BLaER1 (cell line): ENCODE data around the gene C1orf21.

Experiments
- H3K27ac ChIP-seq: shearing (Covaris generic); formaldehyde crosslinking; 2 replicates; pipeline ENCODE4 v1.8.1; 2022
- H3K27me3 ChIP-seq: shearing (Covaris generic); formaldehyde crosslinking; 2 replicates; pipeline ENCODE4 v1.8.1; 2022
- H3K36me3 ChIP-seq: shearing (Covaris generic); formaldehyde crosslinking; 2 replicates; pipeline ENCODE4 v1.8.1; 2022
- H3K4me1 ChIP-seq: shearing (Covaris generic); formaldehyde crosslinking; 2 replicates; pipeline ENCODE4 v1.8.1; 2022
- H3K4me2 ChIP-seq: shearing (Covaris generic); formaldehyde crosslinking; 2 replicates; pipeline ENCODE4 v1.8.1; 2022
- H3K4me3 ChIP-seq: shearing (Covaris generic); formaldehyde crosslinking; 2 replicates; pipeline ENCODE4 v1.8.1; 2022
- H3K9ac ChIP-seq: shearing (Covaris generic); formaldehyde crosslinking; 2 replicates; pipeline ENCODE4 v1.8.1; 2022
- H3K9me3 ChIP-seq: shearing (Covaris generic); formaldehyde crosslinking; 2 replicates; pipeline ENCODE4 v1.8.1; 2022
- H4K20me1 ChIP-seq: shearing (Covaris generic); formaldehyde crosslinking; 2 replicates; pipeline ENCODE4 v1.8.1; 2022
- Cebpa-rat ChIP-seq: shearing (Covaris generic); IDR thresholded peaks from 2 replicates; pipeline ENCODE4 v1.8.1; 2022

C1orf21 gene

DNA sequence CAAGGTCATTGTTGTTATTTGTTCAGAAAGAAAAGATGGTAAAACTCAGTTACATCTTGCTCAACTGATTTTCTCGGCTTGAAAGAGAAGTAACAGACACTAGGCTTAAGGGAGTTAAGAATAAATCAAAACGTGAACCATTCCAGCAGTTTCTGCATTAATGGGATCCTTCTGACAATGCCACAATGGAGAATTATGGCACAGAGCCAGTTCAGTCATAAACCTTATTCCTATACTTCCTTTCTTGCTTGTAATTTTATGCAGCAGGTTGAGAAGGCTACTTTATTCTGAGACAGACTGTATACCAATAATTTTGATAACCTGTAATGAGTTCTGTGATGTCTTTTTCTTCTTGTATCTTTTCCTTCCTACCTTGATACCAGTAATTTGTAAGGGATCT is 167.0 kb downstream of the C1orf21 start:
- peaks cover 3% of the 10 kb centered on the region; the same call in 1 of the 2 replicates for H3K9me3 ChIP-seq
- no peaks in the 10 kb centered on the region for H3K4me1 ChIP-seq
- no peak overlapping the region for H3K4me2 ChIP-seq
- no peaks in the 10 kb centered on the region for H4K20me1 ChIP-seq
- H3K4me3 ChIP-seq: no peak overlapping the region
- H3K9ac ChIP-seq: no peak overlapping the region
- H3K27ac ChIP-seq: no peak overlapping the region
- no peaks in the 10 kb centered on the region for H3K27me3 ChIP-seq
- H3K36me3 ChIP-seq: no peaks in the 10 kb centered on the region
- TF ChIP-seq Cebpa-rat: no peak

DNA sequence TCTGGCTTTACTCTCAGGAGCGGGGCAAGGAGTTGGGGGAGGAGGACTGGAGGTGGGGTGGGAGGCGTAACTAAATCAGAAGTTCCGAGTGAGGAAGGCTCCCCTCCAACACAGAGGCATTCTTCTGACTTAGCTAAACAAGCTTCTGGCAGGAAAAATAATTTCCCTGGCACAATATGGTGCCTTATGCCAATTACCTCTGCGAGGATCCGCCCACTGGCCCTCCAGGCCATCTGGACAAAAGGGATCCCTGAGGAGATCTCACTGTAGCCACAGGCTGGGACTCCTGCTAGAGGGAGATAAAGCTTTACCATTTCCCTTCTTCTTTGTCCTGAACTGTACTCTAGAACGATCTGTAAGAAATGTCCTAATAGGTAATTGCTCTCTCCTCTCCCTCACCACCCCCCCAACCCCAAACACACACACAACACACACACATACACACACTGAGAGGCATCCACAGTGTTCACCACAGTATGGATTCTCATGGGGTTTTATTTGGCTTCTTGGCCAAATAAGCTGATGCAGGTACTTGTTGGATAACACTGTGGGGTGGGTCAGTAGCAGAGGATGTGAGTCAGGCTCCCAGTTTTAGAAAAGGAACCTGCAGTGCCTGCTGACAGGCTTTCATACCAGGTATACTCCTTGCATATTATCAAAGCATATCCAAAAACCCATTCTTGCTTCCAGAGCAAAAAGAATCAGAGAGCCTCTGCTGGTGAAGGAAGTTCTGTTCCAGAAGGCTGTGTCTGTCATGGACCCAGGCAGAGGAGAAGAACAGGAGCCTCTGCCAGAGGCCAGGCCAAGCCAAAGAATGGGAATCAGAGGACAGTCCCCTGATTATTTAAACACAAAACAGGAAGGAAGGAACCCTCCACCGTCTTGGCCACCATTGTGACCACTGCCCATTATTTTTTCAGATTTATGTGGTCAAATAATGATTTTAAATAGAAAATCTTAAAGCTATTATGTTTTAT is 169.1 kb downstream of the C1orf21 start:
- Histone ChIP-seq H4K20me1 (no peaks in the 10 kb centered on the region), H3K4me1 (no peaks in the 10 kb centered on the region), H3K4me2 (no peak overlapping the region), H3K4me3 (no peak overlapping the region), H3K36me3 (no peaks in the 10 kb centered on the region), H3K27ac (no peak overlapping the region), H3K9ac (no peak overlapping the region), H3K9me3 (peaks cover 12% of the 10 kb centered on the region), H3K27me3 (no peaks in the 10 kb centered on the region)
- no peak for TF ChIP-seq Cebpa-rat

DNA sequence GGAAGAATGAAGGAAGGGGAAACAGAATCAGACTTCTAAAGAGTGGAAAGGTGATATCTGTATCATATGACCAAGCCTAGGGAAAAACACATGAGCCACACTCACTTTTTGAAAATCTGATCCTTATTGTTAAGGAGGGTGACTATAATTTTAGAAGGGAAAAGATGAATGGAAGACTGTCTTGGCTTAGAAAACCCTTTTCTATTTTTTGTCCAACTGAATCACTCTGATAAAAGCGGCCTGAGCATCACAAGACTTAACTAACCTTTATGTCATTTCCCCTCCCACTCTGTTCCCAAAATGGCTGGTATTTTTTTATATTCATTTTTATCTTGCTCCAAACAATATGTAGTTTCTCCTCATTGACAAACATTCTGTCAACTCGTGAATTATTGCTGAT is 169.8 kb downstream of the C1orf21 start:
- TF ChIP-seq Cebpa-rat: no peak
- H3K36me3 ChIP-seq: no peaks in the 10 kb centered on the region

DNA sequence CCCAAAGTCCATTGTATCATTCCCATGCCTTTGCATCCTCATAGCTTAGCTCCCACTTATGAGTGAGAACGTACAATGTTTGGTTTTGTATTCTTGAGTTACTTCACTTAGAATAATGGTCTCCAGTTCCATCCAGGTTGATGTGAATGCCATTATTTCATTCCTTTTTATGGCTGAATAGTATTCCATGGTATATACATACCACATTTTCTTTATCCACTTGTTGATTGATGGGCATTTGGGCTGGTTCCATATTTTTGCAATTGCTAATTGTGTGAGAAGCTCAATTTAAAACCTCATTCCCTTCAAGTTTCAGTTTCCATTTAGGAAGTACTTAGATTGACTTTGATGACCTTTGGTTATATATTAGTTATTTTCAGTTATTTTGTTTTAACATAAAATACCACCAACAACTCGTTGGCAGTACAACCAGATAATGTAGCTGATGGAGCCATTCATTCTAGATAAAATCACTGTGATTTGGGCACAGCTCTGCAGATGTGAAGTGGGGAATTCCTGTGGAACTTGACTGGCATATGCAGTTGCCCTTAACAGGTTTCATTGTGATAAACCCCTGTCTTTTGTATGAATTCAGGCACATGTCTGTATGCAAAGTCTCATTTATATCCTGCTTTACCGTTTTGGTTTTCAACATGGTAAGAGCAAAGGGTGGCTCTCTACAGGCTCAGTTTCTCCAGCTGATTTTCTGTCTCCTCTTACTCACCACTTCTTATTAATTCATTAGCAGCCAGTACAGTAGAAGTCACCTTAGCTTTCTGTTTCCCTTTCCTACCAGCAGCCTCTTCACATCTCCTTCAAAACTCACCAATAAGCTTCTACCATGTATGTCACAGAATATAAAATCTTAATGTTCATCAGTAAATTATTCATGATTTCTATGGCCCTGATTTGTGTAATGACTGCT is 170.9 kb downstream of the C1orf21 start:
- Histone ChIP-seq H3K9me3 (peaks cover 12% of the 10 kb centered on the region), H3K4me3 (no peak overlapping the region), H3K4me1 (no peaks in the 10 kb centered on the region), H3K27me3 (no peaks in the 10 kb centered on the region), H3K9ac (no peak overlapping the region), H3K4me2 (no peak overlapping the region), H3K36me3 (no peaks in the 10 kb centered on the region), H3K27ac (no peak overlapping the region), H4K20me1 (no peaks in the 10 kb centered on the region)
- no peak for TF ChIP-seq Cebpa-rat

More for the DNA sequence above, 169.8 kb downstream of the C1orf21 start:
- Histone ChIP-seq H3K4me1 (no peaks in the 10 kb centered on the region), H3K9me3 (peaks cover 12% of the 10 kb centered on the region), H3K4me2 (no peak overlapping the region), H3K4me3 (no peak overlapping the region), H3K27me3 (no peaks in the 10 kb centered on the region), H3K27ac (no peak overlapping the region), H3K9ac (no peak overlapping the region), H4K20me1 (no peaks in the 10 kb centered on the region)

DNA sequence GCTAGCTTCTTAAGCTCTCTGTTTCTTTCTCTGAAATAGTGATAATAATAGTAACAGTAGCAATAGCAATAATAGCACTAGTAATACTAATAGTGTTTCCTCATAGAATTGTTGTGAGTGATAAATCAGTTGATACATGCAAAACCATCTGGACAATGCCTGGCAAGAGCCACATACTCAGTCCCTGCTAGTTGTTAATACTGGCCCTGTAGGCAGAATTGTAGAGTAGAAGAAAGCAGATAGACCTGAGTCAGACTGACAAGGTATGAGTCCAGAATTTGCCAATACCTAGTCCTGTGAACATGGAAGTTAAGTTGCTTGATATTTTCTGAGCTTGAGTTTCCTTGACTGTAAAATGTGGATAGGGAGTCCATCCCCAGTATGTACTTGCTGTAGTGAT is 171.9 kb downstream of the C1orf21 start:
- TF ChIP-seq Cebpa-rat: no peak
- no peaks in the 10 kb centered on the region for H3K27me3 ChIP-seq
- H3K27ac ChIP-seq: no peak overlapping the region
- no peak overlapping the region for H3K9ac ChIP-seq
- no peaks in the 10 kb centered on the region for H3K36me3 ChIP-seq
- H3K4me2 ChIP-seq: no peak overlapping the region
- H3K4me3 ChIP-seq: no peak overlapping the region
- H3K9me3 ChIP-seq: peaks cover 12% of the 10 kb centered on the region
- H4K20me1 ChIP-seq: no peaks in the 10 kb centered on the region
- H3K4me1 ChIP-seq: no peaks in the 10 kb centered on the region

DNA sequence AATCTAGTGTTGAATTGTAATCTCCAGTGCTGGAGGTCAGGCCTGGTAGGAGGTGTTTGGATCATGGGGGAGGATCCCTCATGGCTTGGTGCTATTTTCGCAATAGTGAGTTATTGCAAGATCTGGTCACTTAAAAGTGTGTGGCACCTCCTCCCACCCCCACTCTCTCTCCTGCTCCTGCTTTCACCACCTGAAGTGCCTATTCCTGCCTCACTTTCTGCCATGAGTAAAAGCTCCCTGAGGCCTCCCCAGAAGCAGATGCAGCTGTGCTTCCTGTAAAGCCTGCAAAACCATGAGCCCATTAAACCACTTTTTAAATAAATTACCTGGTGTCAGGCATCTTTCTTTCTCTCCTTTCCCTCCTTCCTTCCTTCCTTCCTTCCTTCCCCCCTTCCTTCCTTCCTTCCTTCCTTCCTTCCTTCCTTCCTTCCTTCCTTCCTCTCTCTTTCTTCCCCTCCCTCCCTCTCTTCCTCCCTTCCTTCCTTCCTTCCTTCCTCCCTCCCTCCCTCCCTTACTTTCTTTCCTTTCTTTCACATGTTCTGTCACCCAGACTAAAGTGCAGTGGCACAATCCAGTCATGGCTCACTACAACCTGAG is 172.4 kb downstream of the C1orf21 start:
- H3K9ac ChIP-seq: no peak overlapping the region
- no peak overlapping the region for H3K4me2 ChIP-seq
- no peaks in the 10 kb centered on the region for H3K4me1 ChIP-seq
- no peaks in the 10 kb centered on the region for H4K20me1 ChIP-seq
- H3K36me3 ChIP-seq: no peaks in the 10 kb centered on the region
- H3K9me3 ChIP-seq: peaks cover 12% of the 10 kb centered on the region
- no peaks in the 10 kb centered on the region for H3K27me3 ChIP-seq
- H3K4me3 ChIP-seq: no peak overlapping the region
- H3K27ac ChIP-seq: no peak overlapping the region
- no peak for TF ChIP-seq Cebpa-rat

DNA sequence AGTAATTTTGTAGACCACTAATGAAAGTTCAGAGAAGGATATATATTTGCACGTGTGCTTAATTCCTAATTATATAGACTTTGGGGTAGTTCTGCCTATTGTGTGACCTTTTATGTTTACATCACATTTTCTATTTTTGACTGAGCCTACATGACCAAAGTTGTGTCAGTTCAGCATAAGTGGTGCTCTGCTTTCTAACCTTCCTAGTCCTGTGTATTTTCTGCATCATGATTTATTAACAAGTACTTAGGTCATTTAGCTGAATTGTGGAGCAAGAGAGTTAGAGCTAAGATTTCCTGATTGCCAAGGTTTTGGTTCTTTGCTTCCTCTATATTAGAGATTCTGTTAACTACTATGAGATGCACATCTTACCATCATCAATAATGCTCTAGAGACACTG is 176.0 kb downstream of the C1orf21 start:
- no peak overlapping the region for H3K4me3 ChIP-seq
- no peak for TF ChIP-seq Cebpa-rat
- no peak overlapping the region for H3K9ac ChIP-seq
- no peaks in the 10 kb centered on the region for H3K36me3 ChIP-seq
- no peak overlapping the region for H3K4me2 ChIP-seq
- no peaks in the 10 kb centered on the region for H3K27me3 ChIP-seq
- H3K4me1 ChIP-seq: peaks cover 7% of the 10 kb centered on the region
- peaks cover 12% of the 10 kb centered on the region for H3K9me3 ChIP-seq
- H4K20me1 ChIP-seq: no peaks in the 10 kb centered on the region
- no peak overlapping the region for H3K27ac ChIP-seq

DNA sequence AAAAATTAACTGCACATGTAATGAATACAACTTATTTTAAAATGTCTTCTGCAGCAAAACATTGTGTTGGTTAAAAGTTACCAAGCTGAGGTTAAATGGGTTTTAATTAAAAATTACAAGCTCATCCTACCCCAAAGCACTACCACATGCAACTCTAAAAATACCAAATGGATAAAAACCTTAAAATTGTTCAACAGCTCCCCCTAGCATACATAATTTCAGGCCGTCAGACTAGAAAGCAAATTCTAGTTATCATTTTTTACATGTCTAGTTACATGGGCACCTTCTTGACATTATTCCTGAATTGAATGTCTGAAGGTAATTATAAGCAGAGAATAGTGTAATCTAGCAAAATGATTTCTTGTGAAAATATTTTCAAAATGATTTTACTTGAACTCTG is 176.5 kb downstream of the C1orf21 start:
- H3K9me3 ChIP-seq: peaks cover 12% of the 10 kb centered on the region
- no peak overlapping the region for H3K4me3 ChIP-seq
- no peaks in the 10 kb centered on the region for H4K20me1 ChIP-seq
- TF ChIP-seq Cebpa-rat: no peak
- H3K27me3 ChIP-seq: no peaks in the 10 kb centered on the region
- no peak overlapping the region for H3K9ac ChIP-seq
- peaks cover 9% of the 10 kb centered on the region for H3K4me1 ChIP-seq
- H3K27ac ChIP-seq: no peak overlapping the region
- no peaks in the 10 kb centered on the region for H3K36me3 ChIP-seq
- H3K4me2 ChIP-seq: no peak overlapping the region

DNA sequence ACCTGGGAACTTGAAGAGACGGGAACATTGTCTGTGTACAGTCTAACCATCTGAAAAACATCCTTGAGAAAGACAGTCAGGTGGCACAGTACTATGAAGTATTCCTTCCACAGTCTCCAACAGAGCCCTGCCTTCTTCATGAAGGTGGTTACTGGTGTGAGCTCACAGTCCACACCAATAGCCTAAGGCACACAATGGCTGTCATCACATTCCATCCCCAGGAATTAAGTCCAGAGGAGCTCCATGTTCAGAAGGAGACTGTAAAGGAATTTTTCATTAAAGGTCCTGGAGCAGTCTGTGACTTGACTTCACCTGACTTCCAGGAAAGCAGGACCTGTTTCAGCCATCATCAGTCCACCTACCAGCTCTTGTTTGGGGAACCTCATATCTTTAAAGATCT is 180.2 kb downstream of the C1orf21 start:
- no peaks in the 10 kb centered on the region for H3K9me3 ChIP-seq
- no peaks in the 10 kb centered on the region for H3K27me3 ChIP-seq
- no peak overlapping the region for H3K4me3 ChIP-seq
- no peaks in the 10 kb centered on the region for H4K20me1 ChIP-seq
- H3K27ac ChIP-seq: no peak overlapping the region
- no peak for TF ChIP-seq Cebpa-rat
- peak overlapping the region; percentile 48 for H3K4me2 ChIP-seq
- H3K36me3 ChIP-seq: no peaks in the 10 kb centered on the region
- H3K4me1 ChIP-seq: peaks cover 9% of the 10 kb centered on the region
- no peak overlapping the region for H3K9ac ChIP-seq
